PC-9 (cell line): Measurements from ENCODE around the gene SMIM14.

Experiments
- EZH2 ChIP-seq: fragments of 200-600 bp; sonication (generic); IDR thresholded peaks from 2 replicates; pipeline ENCODE4 v1.8.0; 2017; ENCODE audit warnings: antibody characterized with exemption, low read depth
- TF ChIP-seq, protein P1 (sequence below): fragments of 200-600 bp; sonication (generic); conservative IDR thresholded peaks from 2 replicates; pipeline ENCODE4 v1.6.1; 2017; ENCODE audit warnings: mixed run types, antibody characterized with exemption, mild to moderate bottlenecking, moderate library complexity

DNA sequence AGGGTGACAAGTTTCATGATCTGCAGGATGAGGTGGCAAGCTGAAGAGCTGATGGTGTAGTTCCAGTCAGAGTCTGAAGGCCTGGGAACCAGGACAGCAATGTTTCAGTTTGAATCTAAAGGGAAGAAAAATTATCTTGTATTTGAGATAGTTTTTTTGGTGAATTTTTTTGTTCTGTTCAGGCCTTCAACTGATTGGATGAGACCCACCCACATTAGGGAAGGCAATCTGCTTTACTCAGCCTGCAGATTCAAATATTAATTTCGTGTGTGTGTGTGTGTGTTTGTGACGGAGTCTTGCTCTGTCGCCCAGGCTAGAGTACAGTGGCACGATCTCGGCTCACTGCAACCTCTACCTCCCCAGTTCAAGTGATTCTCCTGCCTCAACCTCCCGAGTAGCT, 22.1 kb upstream of the SMIM14 start:
- TF ChIP-seq, protein P1, sequence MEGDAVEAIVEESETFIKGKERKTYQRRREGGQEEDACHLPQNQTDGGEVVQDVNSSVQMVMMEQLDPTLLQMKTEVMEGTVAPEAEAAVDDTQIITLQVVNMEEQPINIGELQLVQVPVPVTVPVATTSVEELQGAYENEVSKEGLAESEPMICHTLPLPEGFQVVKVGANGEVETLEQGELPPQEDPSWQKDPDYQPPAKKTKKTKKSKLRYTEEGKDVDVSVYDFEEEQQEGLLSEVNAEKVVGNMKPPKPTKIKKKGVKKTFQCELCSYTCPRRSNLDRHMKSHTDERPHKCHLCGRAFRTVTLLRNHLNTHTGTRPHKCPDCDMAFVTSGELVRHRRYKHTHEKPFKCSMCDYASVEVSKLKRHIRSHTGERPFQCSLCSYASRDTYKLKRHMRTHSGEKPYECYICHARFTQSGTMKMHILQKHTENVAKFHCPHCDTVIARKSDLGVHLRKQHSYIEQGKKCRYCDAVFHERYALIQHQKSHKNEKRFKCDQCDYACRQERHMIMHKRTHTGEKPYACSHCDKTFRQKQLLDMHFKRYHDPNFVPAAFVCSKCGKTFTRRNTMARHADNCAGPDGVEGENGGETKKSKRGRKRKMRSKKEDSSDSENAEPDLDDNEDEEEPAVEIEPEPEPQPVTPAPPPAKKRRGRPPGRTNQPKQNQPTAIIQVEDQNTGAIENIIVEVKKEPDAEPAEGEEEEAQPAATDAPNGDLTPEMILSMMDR: no peak
- TF ChIP-seq EZH2: no peak
